ENCODE data around the gene ANKHD1. TPM values are rescaled to one million over a fixed set of nuclear protein-coding genes. Genes with fewer than 3 reads are reported as not detected.

The ANKHD1 gene
- total and polyA plus RNA-seq, 4 donors = 33.2 to 116 (median 60.1) TPM

GRCh38 chr5:140560227-140560626 lies 158.6 kb downstream of the ANKHD1 start:
- peak overlapping the region in 1 of 2 donors; percentile 81 for H3K9ac ChIP-seq (ENCODE audit: low read depth in 1 of 2, low read length in 2 of 2)
- H3K9me3 ChIP-seq (ENCODE audit: control insufficient read depth in 4 of 4, low read length in 3 of 4) = no peaks in the 10 kb centered on the region
- peaks cover 22 to 76% (median 73%) of the 10 kb centered on the region in 4 donors for H3K4me1 ChIP-seq (ENCODE audit: control insufficient read depth in 4 of 4, insufficient read depth in 4 of 4, low read length in 3 of 4)
- H3K4me3 ChIP-seq (ENCODE audit: low read depth in 1 of 3, low read length in 3 of 3) = peak overlapping the region; percentile 22 to 29 (median 28)
- no peak for DNase-seq (ENCODE audit: low spot score)
- no peaks in the 10 kb centered on the region for H3K27me3 ChIP-seq (ENCODE audit: control insufficient read depth in 4 of 4, insufficient read depth in 4 of 4, low read length in 3 of 4)
- H3K27ac ChIP-seq (ENCODE audit: low read depth in 1 of 2, low read length in 2 of 2) = peak overlapping the region; percentile 85 to 95
- peak; percentile 94 for TF ChIP-seq RXRA (IDR thresholded peaks at IDR 0.05)
- peak; percentile 54 for TF ChIP-seq REST (IDR thresholded peaks at IDR 0.05)
- peak; percentile 70 for TF ChIP-seq NR2F2 (IDR thresholded peaks at IDR 0.05)
- no peak for TF ChIP-seq HNF4G (IDR thresholded peaks at IDR 0.05)
- no peak for TF ChIP-seq TAF1 (conservative IDR thresholded peaks at IDR 0.05)
- TF ChIP-seq EGR1 (IDR thresholded peaks at IDR 0.05; ENCODE audit: low read depth in 2 of 2) = peak in 1 of 2 donors; percentile 27
- TF ChIP-seq YY1 (IDR thresholded peaks at IDR 0.05) = peak; percentile 91
- peak; percentile 86 for TF ChIP-seq SP1 (IDR thresholded peaks at IDR 0.05)
- peak; percentile 76 to 85 for TF ChIP-seq HNF4A (conservative IDR thresholded peaks at IDR 0.05)
- TF ChIP-seq FOXA1 (IDR thresholded peaks at IDR 0.05) = no peak
- TF ChIP-seq FOXA2 (IDR thresholded peaks at IDR 0.05) = peak; percentile 45
- peak; percentile 51 for TF ChIP-seq MAX (IDR thresholded peaks at IDR 0.05)
- peak; percentile 49 for TF ChIP-seq ATF3 (IDR thresholded peaks at IDR 0.05)
- TF ChIP-seq RAD21 (IDR thresholded peaks at IDR 0.05) = peak; percentile 36 to 76
- no peak for TF ChIP-seq ZBTB33 (IDR thresholded peaks at IDR 0.05)
- TF ChIP-seq GABPA (IDR thresholded peaks at IDR 0.05 in 1 of 2, conservative IDR thresholded peaks at IDR 0.05 in 1 of 2) = peak in 1 of 2 donors; percentile 70
- peak; percentile 60 for TF ChIP-seq CTCF (IDR thresholded peaks at IDR 0.05; ENCODE audit: low read depth, low read length, missing input control)
- TF ChIP-seq JUND (IDR thresholded peaks at IDR 0.05) = peak; percentile 71 to 81
- no peaks in the 10 kb centered on the region for H3K36me3 ChIP-seq (ENCODE audit: control insufficient read depth in 4 of 4, insufficient read depth in 3 of 4, low read depth in 1 of 4, low read length in 3 of 4)
- 44% methylated on average over 10 of the region's 10 CpGs for WGBS
